ENCODE data around the gene DCAF10.

The DCAF10 gene

DNA sequence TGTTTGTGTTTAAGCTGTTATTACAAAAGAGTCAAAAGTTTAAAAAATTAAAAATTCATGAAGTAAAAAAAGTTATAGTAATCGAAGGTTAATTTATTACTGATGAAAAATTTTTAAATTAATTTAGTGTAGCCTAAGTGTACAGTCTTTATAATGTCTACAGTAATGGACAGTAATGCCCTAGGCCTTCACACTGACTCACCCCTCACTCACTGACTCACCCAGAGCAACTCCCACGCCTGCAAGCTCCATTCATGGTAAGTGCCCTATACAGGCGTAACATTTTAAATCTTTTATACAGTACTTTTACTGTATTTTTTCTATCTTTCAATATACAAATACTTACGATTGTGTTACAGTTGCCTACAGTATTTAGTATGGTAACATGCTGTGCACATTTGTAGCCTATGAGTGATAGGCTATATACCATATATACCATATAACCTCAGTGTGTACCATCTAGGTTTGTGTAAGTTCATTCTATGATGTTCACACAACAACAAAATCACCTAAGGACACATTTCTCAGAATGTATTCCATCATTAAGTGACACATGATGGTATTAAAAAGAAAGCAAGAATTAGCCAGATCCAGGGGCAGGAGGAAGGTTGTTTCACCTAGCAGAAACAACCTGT lies 40.1 kb downstream of the DCAF10 start:
- POLR2A ChIA-PET, result no interaction called here
- DNase-seq (ENCODE audit: extremely low spot score), result no peak
- CTCF ChIA-PET, result no interaction called here
- no peak for TF ChIP-seq ARNT (IDR thresholded peaks at IDR 0.05)
- no peak for TF ChIP-seq BHLHE40 (IDR thresholded peaks at IDR 0.05; ENCODE audit: borderline replicate concordance)
- TF ChIP-seq TARDBP (IDR thresholded peaks at IDR 0.05), result no peak
- no peak for TF ChIP-seq L3MBTL2 (conservative IDR thresholded peaks at IDR 0.05)
- TF ChIP-seq ELF4 (IDR thresholded peaks at IDR 0.05), result no peak
- TF ChIP-seq FOXM1 (IDR thresholded peaks at IDR 0.05; ENCODE audit: borderline replicate concordance), result no peak
- TF ChIP-seq SUZ12 (IDR thresholded peaks at IDR 0.05), result no peak
- TF ChIP-seq ZNF384 (IDR thresholded peaks at IDR 0.05), result no peak
- no peak for TF ChIP-seq CTBP1 (IDR thresholded peaks at IDR 0.05; ENCODE audit: borderline replicate concordance)
- no peak for TF ChIP-seq HDGF (IDR thresholded peaks at IDR 0.05; ENCODE audit: borderline replicate concordance)
- TF ChIP-seq, protein P1, sequence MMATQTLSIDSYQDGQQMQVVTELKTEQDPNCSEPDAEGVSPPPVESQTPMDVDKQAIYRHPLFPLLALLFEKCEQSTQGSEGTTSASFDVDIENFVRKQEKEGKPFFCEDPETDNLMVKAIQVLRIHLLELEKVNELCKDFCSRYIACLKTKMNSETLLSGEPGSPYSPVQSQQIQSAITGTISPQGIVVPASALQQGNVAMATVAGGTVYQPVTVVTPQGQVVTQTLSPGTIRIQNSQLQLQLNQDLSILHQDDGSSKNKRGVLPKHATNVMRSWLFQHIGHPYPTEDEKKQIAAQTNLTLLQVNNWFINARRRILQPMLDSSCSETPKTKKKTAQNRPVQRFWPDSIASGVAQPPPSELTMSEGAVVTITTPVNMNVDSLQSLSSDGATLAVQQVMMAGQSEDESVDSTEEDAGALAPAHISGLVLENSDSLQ (IDR thresholded peaks at IDR 0.05), result no peak
- TF ChIP-seq FOXK2 (IDR thresholded peaks at IDR 0.05), result no peak
- TF ChIP-seq SP1 (IDR thresholded peaks at IDR 0.05), result no peak
- TF ChIP-seq LEF1 (IDR thresholded peaks at IDR 0.05; ENCODE audit: borderline replicate concordance), result no peak

DNA sequence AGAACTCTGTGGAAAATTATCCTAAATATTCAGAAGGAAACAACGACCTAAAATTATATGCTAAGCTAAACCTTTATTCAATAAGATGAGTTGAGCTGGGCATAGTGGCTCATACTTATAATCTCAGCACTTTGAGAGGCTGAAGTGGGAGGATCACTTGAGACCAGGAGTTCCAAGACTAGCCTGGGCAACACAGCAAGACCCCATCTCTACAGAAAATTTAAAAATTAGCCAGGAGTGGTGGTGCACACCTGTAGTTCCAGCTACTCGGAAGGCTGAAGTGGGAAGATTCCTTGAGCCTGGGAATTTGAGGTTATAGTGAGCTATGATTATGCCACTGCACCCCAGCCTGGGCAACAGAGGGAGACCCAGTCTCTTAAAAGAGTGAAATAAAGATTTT lies 51.6 kb downstream of the DCAF10 start:
- no peak for DNase-seq (ENCODE audit: extremely low spot score)
- POLR2A ChIA-PET, result no interaction called here
- CTCF ChIA-PET, result interaction anchor here (0.6 kb wide), 1 partner anchor 35 kb away, joined by 7 read pairs; no protein-coding TSS in a partner anchor
- TF ChIP-seq ARNT (IDR thresholded peaks at IDR 0.05), result no peak
- TF ChIP-seq L3MBTL2 (conservative IDR thresholded peaks at IDR 0.05), result no peak
- TF ChIP-seq CTBP1 (IDR thresholded peaks at IDR 0.05; ENCODE audit: borderline replicate concordance), result no peak
- TF ChIP-seq, protein P1 (IDR thresholded peaks at IDR 0.05), result no peak
- no peak for TF ChIP-seq SP1 (IDR thresholded peaks at IDR 0.05)
- TF ChIP-seq SUZ12 (IDR thresholded peaks at IDR 0.05), result no peak
- no peak for TF ChIP-seq FOXM1 (IDR thresholded peaks at IDR 0.05; ENCODE audit: borderline replicate concordance)
- TF ChIP-seq TARDBP (IDR thresholded peaks at IDR 0.05), result no peak

DNA sequence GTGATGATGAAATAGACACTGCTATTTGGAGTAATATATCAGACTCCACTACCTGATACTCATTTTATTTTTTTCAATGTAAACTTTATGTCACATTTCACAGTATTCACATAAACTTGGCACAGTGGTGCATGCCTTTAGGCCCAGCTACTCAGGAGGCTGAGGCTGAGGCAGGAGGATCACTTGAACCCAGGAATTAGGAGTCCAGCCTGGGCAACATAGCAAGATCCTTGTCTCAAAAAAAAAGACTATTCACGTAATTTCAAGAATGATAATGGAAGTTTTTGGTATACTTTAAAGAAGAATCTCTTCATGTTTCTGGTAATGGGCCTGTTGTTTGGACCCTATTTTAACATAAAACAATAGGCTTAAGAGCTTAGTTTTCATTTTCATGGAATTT lies 56.0 kb downstream of the DCAF10 start:
- DNase-seq (ENCODE audit: extremely low spot score), result no peak
- TF ChIP-seq SP1 (IDR thresholded peaks at IDR 0.05), result no peak
- TF ChIP-seq, protein P1 (IDR thresholded peaks at IDR 0.05), result no peak
- no peak for TF ChIP-seq HDGF (IDR thresholded peaks at IDR 0.05; ENCODE audit: borderline replicate concordance)
- no peak for TF ChIP-seq LEF1 (IDR thresholded peaks at IDR 0.05; ENCODE audit: borderline replicate concordance)
- no peak for TF ChIP-seq NFRKB (IDR thresholded peaks at IDR 0.05)
- TF ChIP-seq BHLHE40 (IDR thresholded peaks at IDR 0.05; ENCODE audit: borderline replicate concordance), result no peak
- TF ChIP-seq CTBP1 (IDR thresholded peaks at IDR 0.05; ENCODE audit: borderline replicate concordance), result no peak
- TF ChIP-seq SUZ12 (IDR thresholded peaks at IDR 0.05), result no peak
- TF ChIP-seq FOXM1 (IDR thresholded peaks at IDR 0.05; ENCODE audit: borderline replicate concordance), result no peak
- ChIA-PET CTCF (no interaction called here), POLR2A (no interaction called here)

DNA sequence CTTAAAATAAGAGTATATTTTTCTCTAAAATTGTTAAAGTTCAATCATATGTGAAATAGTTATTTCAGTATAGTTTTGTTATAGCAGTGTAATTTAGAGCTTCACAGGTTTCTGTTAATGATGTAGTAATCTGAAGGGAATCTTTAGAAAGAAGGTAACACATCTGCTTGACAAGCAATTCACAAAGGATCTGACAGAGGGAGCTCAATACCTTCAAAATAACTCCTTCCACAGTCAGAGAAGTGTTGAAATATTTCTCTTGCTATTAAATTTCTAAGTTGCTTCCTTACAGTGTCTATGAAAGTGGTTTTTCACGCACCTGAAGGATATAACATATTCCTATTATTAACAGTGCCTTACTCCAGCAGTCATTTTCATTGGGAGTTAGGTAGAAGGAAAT lies 58.4 kb downstream of the DCAF10 start:
- no peak for DNase-seq (ENCODE audit: extremely low spot score)

DNA sequence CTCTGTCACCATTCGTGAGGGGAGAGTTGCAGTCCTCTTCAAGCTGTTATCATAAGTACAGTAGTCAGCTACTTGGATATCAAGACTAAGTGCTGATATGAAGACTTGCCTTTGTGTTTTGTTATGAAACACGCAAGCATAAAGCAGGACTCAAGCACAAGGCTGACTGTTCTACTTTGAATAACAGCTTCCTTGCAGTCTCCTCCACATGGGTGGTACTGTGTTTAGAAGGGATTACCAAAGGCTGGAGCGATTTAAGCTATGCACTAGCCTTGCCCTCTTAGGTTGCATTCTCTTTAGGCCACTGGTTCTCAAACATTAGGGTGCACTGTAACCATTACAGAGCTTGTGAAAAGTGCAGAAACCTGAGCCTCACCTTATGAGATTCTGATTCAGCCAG lies 61.9 kb downstream of the DCAF10 start:
- POLR2A ChIA-PET, result no interaction called here
- CTCF ChIA-PET, result interaction anchor here (0.6 kb wide), 1 partner anchor 251 kb away, joined by 4 read pairs; no protein-coding TSS in a partner anchor
- DNase-seq (ENCODE audit: extremely low spot score), result no peak
- no peak for TF ChIP-seq LEF1 (IDR thresholded peaks at IDR 0.05; ENCODE audit: borderline replicate concordance)
- no peak for TF ChIP-seq TARDBP (IDR thresholded peaks at IDR 0.05)
- no peak for TF ChIP-seq ZNF384 (IDR thresholded peaks at IDR 0.05)
- TF ChIP-seq, protein P1 (IDR thresholded peaks at IDR 0.05), result no peak
- no peak for TF ChIP-seq FOXK2 (IDR thresholded peaks at IDR 0.05)
- TF ChIP-seq SUZ12 (IDR thresholded peaks at IDR 0.05), result no peak
- TF ChIP-seq FOXA1 (IDR thresholded peaks at IDR 0.05), result no peak
- TF ChIP-seq ARNT (IDR thresholded peaks at IDR 0.05), result no peak
- TF ChIP-seq L3MBTL2 (conservative IDR thresholded peaks at IDR 0.05), result no peak

More for the DNA sequence above, 58.4 kb downstream of the DCAF10 start:
- ChIA-PET POLR2A (no interaction called here), CTCF (no interaction called here)
- TF ChIP-seq, protein P1 (IDR thresholded peaks at IDR 0.05), result no peak
- no peak for TF ChIP-seq L3MBTL2 (conservative IDR thresholded peaks at IDR 0.05)
- no peak for TF ChIP-seq LEF1 (IDR thresholded peaks at IDR 0.05; ENCODE audit: borderline replicate concordance)
- no peak for TF ChIP-seq CTBP1 (IDR thresholded peaks at IDR 0.05; ENCODE audit: borderline replicate concordance)
- no peak for TF ChIP-seq SUZ12 (IDR thresholded peaks at IDR 0.05)
- no peak for TF ChIP-seq TARDBP (IDR thresholded peaks at IDR 0.05)

All from HEK293T (cell line).